ENCODE results near the gene CDH5.

Gene CDH5

GRCh38 chr16:66382171-66382965 is 15.9 kb downstream of the CDH5 start:
- no peaks in the 10 kb centered on the region; the same call in 1 of the 2 replicates for H3K27me3 ChIP-seq (replicated peaks; ENCODE audit: control insufficient read depth, insufficient read depth, low read length)
- H3K36me3 ChIP-seq (ENCODE audit: control insufficient read depth, insufficient read depth, low read length), result no peaks in the 10 kb centered on the region
- DNase-seq (ENCODE audit: extremely low read depth, insufficient read length), result no peak
- TF ChIP-seq CTCF (IDR thresholded peaks at IDR 0.05; ENCODE audit: insufficient read depth, low read length, poor library complexity, severe bottlenecking), result no peak
- H3K4me3 ChIP-seq (replicated peaks; ENCODE audit: low read depth, low read length), result no peak overlapping the region

GRCh38 chr16:66382966-66383299 is 16.4 kb downstream of the CDH5 start:
- Histone ChIP-seq H3K4me3 (replicated peaks; ENCODE audit: low read depth, low read length) (no peak overlapping the region), H3K36me3 (ENCODE audit: control insufficient read depth, insufficient read depth, low read length) (no peaks in the 10 kb centered on the region), H3K27me3 (replicated peaks; ENCODE audit: control insufficient read depth, insufficient read depth, low read length) (no peaks in the 10 kb centered on the region)
- DNase-seq (ENCODE audit: extremely low read depth, insufficient read length), result no peak
- TF ChIP-seq CTCF (IDR thresholded peaks at IDR 0.05; ENCODE audit: insufficient read depth, low read length, poor library complexity, severe bottlenecking), result no peak

- H3K36me3 ChIP-seq (ENCODE audit: control insufficient read depth, insufficient read depth, low read length), result no peaks in the 10 kb centered on the region
- no peaks in the 10 kb centered on the region for H3K27me3 ChIP-seq (replicated peaks; ENCODE audit: control insufficient read depth, insufficient read depth, low read length)
- DNase-seq (ENCODE audit: extremely low read depth, insufficient read length), result no peak
- H3K4me3 ChIP-seq (replicated peaks; ENCODE audit: low read depth, low read length), result no peak overlapping the region
- no peak for TF ChIP-seq CTCF (IDR thresholded peaks at IDR 0.05; ENCODE audit: insufficient read depth, low read length, poor library complexity, severe bottlenecking)
Measured at GRCh38 chr16:66383551-66383950, 17.1 kb downstream of the CDH5 start.

- no peak overlapping the region for H3K4me3 ChIP-seq (replicated peaks; ENCODE audit: low read depth, low read length)
- H3K27me3 ChIP-seq (replicated peaks; ENCODE audit: control insufficient read depth, insufficient read depth, low read length), result no peaks in the 10 kb centered on the region
- no peak for TF ChIP-seq CTCF (IDR thresholded peaks at IDR 0.05; ENCODE audit: insufficient read depth, low read length, poor library complexity, severe bottlenecking)
- DNase-seq (ENCODE audit: extremely low read depth, insufficient read length), result no peak
- no peaks in the 10 kb centered on the region for H3K36me3 ChIP-seq (ENCODE audit: control insufficient read depth, insufficient read depth, low read length)
Measured at GRCh38 chr16:66385415-66385814, 18.9 kb downstream of the CDH5 start.

GRCh38 chr16:66386629-66387622 is 20.4 kb downstream of the CDH5 start:
- H3K36me3 ChIP-seq (ENCODE audit: control insufficient read depth, insufficient read depth, low read length), result no peaks in the 10 kb centered on the region
- H3K4me3 ChIP-seq (replicated peaks; ENCODE audit: low read depth, low read length), result no peak overlapping the region
- H3K27me3 ChIP-seq (replicated peaks; ENCODE audit: control insufficient read depth, insufficient read depth, low read length), result no peaks in the 10 kb centered on the region
- TF ChIP-seq CTCF (IDR thresholded peaks at IDR 0.05; ENCODE audit: insufficient read depth, low read length, poor library complexity, severe bottlenecking), result no peak
- DNase-seq (ENCODE audit: extremely low read depth, insufficient read length), result no peak

Measured in GM06990 (cell line).